GM21528 (cell line): ENCODE measurements around the gene ALX4.

ENCODE experiments used
- ATAC-seq: cut with Tn5 transposase; IDR thresholded peaks from one replicate; pipeline ENCODE4 v1.9.1; 2021; ENCODE audit warnings: mild to moderate bottlenecking, moderate library complexity; ENCODE audit not compliant: unreplicated experiment, low FRiP score

The ALX4 gene

GRCh38 chr11:44219830-44220796 lies 89.8 kb downstream of the ALX4 start:
- no peak for ATAC-seq

GRCh38 chr11:44217432-44217831 lies 92.5 kb downstream of the ALX4 start:
- no peak for ATAC-seq

DNA sequence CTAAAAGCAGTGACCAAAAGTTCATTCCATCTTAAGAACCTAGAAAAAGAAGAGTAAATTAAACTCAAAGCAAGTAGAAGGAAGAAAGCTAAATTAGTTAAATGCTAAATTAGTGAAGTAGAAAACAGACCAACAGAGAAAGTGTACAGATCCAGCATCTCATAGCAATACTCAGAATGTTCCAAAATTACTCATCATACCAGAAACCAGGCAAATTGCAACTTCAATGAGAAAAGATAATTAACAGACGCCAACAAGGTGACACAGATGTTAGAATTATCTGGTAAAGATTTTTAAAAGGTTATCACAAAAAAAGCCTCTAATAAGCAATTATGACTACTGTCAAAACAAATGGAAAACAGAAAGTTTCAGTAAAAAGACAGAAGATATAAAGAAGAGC lies 96.8 kb downstream of the ALX4 start:
- ATAC-seq, result no peak

DNA sequence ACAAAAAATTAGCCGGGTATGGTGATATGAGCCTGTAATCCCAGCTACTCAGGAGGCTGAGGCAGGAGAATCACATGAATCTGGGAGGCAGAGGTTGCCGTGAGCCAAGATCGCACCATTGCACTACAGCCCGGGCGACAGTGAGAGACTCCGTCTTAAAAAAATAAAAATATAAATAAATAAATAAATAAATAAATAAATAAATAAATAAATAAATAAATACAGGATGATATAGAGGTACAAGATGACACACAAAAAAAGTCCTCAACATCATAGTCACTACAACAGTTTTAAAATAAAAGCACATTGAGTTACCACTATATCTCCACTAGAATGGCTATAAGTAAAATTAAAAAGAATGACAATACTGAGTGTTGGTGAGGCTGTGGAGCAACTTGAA lies 97.8 kb downstream of the ALX4 start:
- ATAC-seq, result no peak
